ENCODE measurements around the gene MYRFL. TPM values are rescaled to one million over a fixed set of nuclear protein-coding genes. Genes with fewer than 3 reads are reported as not detected.

MYRFL gene
- total and polyA plus RNA-seq, 5 donors from 2014 or later: not detected

DNA sequence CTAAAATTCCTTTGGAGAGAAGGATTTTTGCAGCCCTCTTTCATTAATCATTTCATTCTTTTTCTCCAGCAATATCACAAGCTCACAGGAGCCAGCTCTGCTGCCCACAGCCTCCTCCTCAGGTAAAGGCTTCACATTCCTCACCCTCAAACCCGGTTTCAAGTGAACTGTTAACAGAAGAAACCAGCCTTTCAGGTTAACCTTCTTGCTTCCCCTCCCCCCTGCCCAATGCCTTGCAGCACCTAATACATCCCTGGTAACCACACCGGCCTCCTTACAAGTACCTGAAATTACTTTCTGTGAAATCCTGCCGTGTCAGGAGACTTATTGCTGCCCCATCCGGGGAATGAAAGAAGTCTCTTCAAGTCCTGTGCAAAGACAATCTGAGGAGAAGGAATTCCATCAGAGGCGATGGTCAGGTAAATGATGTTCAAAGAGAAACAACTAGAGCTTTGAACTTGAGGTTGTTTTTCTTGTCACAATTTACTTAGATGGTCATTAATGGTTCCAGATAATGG is 111.2 kb downstream of the MYRFL start:
- H3K4me3 Mint-ChIP-seq: no peak overlapping the region
- H3K9me3 Mint-ChIP-seq: peaks cover 0 to 4% (median 0%) of the 10 kb centered on the region in 7 donors
- no peak overlapping the region for H3K4me3 ChIP-seq (ENCODE audit: low read depth, low read length)
- H3K27ac ChIP-seq (ENCODE audit: insufficient read depth, low read length, poor library complexity, severe bottlenecking): no peak overlapping the region
- no peaks in the 10 kb centered on the region for H3K36me3 ChIP-seq (ENCODE audit: control insufficient read depth, insufficient read depth, low read length)
- ATAC-seq (ENCODE audit: low read depth in 2 of 2) (no peak), DNase-seq (no peak)
- no peaks in the 10 kb centered on the region for H3K9me3 ChIP-seq (ENCODE audit: control insufficient read depth in 2 of 2, low read length in 2 of 2)
- peaks cover 4% of the 10 kb centered on the region for H3K27me3 Mint-ChIP-seq
- no peaks in the 10 kb centered on the region for H3K4me1 Mint-ChIP-seq
- no peaks in the 10 kb centered on the region for H3K4me1 ChIP-seq (ENCODE audit: control insufficient read depth, insufficient read depth, low read length, poor library complexity, severe bottlenecking)
- no peaks in the 10 kb centered on the region for H3K27me3 ChIP-seq (ENCODE audit: control insufficient read depth, insufficient read depth, low read length)
- no peak overlapping the region for H3K27ac Mint-ChIP-seq
- no peaks in the 10 kb centered on the region for H3K36me3 Mint-ChIP-seq

DNA sequence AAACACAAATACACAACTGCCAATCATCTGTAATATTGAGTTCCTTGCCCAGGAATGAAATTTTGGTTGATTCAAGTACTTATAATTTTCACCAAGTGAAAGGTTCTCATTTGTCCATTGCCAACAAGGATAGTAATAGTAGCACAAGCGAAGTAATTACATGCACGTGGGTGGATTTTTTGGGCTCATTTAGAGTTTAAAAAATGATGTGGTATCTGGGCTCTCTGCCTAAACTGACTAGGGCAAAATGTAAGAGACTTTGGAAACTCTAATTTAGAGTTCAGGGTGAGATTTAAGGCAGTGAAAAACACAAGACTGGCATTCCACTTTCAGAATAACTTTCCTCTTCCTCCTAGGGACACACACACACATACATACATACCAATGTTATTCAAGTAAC is 111.7 kb downstream of the MYRFL start:
- DNase-seq (no peak), ATAC-seq (ENCODE audit: low read depth in 2 of 2) (no peak)
- no peaks in the 10 kb centered on the region for H3K4me1 Mint-ChIP-seq
- H3K36me3 ChIP-seq (ENCODE audit: control insufficient read depth, insufficient read depth, low read length): no peaks in the 10 kb centered on the region
- no peak overlapping the region for H3K27ac ChIP-seq (ENCODE audit: insufficient read depth, low read length, poor library complexity, severe bottlenecking)
- H3K4me3 ChIP-seq (ENCODE audit: low read depth, low read length): no peak overlapping the region
- no peaks in the 10 kb centered on the region for H3K36me3 Mint-ChIP-seq
- no peaks in the 10 kb centered on the region for H3K27me3 ChIP-seq (ENCODE audit: control insufficient read depth, insufficient read depth, low read length)
- no peaks in the 10 kb centered on the region for H3K4me1 ChIP-seq (ENCODE audit: control insufficient read depth, insufficient read depth, low read length, poor library complexity, severe bottlenecking)
- no peak overlapping the region for H3K27ac Mint-ChIP-seq
- H3K9me3 Mint-ChIP-seq: peaks cover 0 to 4% (median 0%) of the 10 kb centered on the region in 7 donors
- H3K4me3 Mint-ChIP-seq: no peak overlapping the region
- peaks cover under 1% of the 10 kb centered on the region for H3K27me3 Mint-ChIP-seq
- H3K9me3 ChIP-seq (ENCODE audit: control insufficient read depth in 2 of 2, low read length in 2 of 2): no peaks in the 10 kb centered on the region

- no peaks in the 10 kb centered on the region for H3K4me1 ChIP-seq (ENCODE audit: control insufficient read depth, insufficient read depth, low read length, poor library complexity, severe bottlenecking)
- Mint-ChIP-seq H3K27ac (no peak overlapping the region), H3K4me3 (no peak overlapping the region), H3K27me3 (peaks cover 4% of the 10 kb centered on the region), H3K9me3 (peaks cover 0 to 3% (median 0%) of the 10 kb centered on the region in 7 donors), H3K36me3 (no peaks in the 10 kb centered on the region), H3K4me1 (no peaks in the 10 kb centered on the region)
- H3K27ac ChIP-seq (ENCODE audit: insufficient read depth, low read length, poor library complexity, severe bottlenecking): no peak overlapping the region
- no peaks in the 10 kb centered on the region for H3K27me3 ChIP-seq (ENCODE audit: control insufficient read depth, insufficient read depth, low read length)
- no peaks in the 10 kb centered on the region for H3K36me3 ChIP-seq (ENCODE audit: control insufficient read depth, insufficient read depth, low read length)
- no peak overlapping the region for H3K4me3 ChIP-seq (ENCODE audit: low read depth, low read length)
- no peak for DNase-seq
- ATAC-seq (ENCODE audit: low read depth in 2 of 2): no peak
- H3K9me3 ChIP-seq (ENCODE audit: control insufficient read depth in 2 of 2, low read length in 2 of 2): no peaks in the 10 kb centered on the region
Measured at GRCh38 chr12:69947123-69947522, 122.1 kb downstream of the MYRFL start.

- Mint-ChIP-seq H3K27ac (no peak overlapping the region), H3K27me3 (peaks cover 4% of the 10 kb centered on the region), H3K4me3 (no peak overlapping the region), H3K9me3 (peaks cover 0 to 3% (median 0%) of the 10 kb centered on the region in 7 donors), H3K4me1 (no peaks in the 10 kb centered on the region), H3K36me3 (no peaks in the 10 kb centered on the region)
- DNase-seq (no peak), ATAC-seq (ENCODE audit: low read depth in 2 of 2) (no peak)
- no peaks in the 10 kb centered on the region for H3K4me1 ChIP-seq (ENCODE audit: control insufficient read depth, insufficient read depth, low read length, poor library complexity, severe bottlenecking)
- no peaks in the 10 kb centered on the region for H3K36me3 ChIP-seq (ENCODE audit: control insufficient read depth, insufficient read depth, low read length)
- no peaks in the 10 kb centered on the region for H3K9me3 ChIP-seq (ENCODE audit: control insufficient read depth in 2 of 2, low read length in 2 of 2)
- no peak overlapping the region for H3K4me3 ChIP-seq (ENCODE audit: low read depth, low read length)
- H3K27me3 ChIP-seq (ENCODE audit: control insufficient read depth, insufficient read depth, low read length): no peaks in the 10 kb centered on the region
- H3K27ac ChIP-seq (ENCODE audit: insufficient read depth, low read length, poor library complexity, severe bottlenecking): no peak overlapping the region
Measured at GRCh38 chr12:69947897-69948296, 122.9 kb downstream of the MYRFL start.

DNA sequence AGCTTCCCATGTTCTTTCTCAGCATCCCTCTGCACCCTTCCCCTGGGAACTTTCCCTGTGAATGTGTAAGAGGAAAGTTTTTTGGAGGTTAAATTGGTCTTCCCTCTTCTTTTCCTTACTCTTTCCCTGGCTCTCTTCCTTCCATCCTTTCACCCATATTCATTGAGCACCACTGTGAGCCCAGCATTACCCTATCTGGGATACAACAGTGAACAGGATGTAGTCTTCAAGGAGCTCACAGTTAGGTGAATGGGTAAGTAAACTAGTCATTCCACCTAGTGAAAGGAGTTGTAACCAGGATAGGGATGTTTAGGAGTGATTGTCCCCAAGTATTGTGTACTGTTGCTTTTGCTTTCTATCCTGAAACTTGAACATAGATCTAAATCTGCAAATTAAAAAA is 123.8 kb downstream of the MYRFL start:
- H3K36me3 Mint-ChIP-seq: no peaks in the 10 kb centered on the region
- ATAC-seq (ENCODE audit: low read depth in 2 of 2): no peak
- H3K27ac Mint-ChIP-seq: no peak overlapping the region
- no peak overlapping the region for H3K4me3 Mint-ChIP-seq
- H3K9me3 ChIP-seq (ENCODE audit: control insufficient read depth in 2 of 2, low read length in 2 of 2): no peaks in the 10 kb centered on the region
- no peaks in the 10 kb centered on the region for H3K27me3 ChIP-seq (ENCODE audit: control insufficient read depth, insufficient read depth, low read length)
- H3K27me3 Mint-ChIP-seq: peaks cover 4% of the 10 kb centered on the region
- no peak for DNase-seq
- H3K4me1 Mint-ChIP-seq: no peaks in the 10 kb centered on the region
- no peaks in the 10 kb centered on the region for H3K4me1 ChIP-seq (ENCODE audit: control insufficient read depth, insufficient read depth, low read length, poor library complexity, severe bottlenecking)
- H3K27ac ChIP-seq (ENCODE audit: insufficient read depth, low read length, poor library complexity, severe bottlenecking): no peak overlapping the region
- H3K9me3 Mint-ChIP-seq: peaks cover 0 to 3% (median 0%) of the 10 kb centered on the region in 7 donors
- H3K4me3 ChIP-seq (ENCODE audit: low read depth, low read length): no peak overlapping the region
- no peaks in the 10 kb centered on the region for H3K36me3 ChIP-seq (ENCODE audit: control insufficient read depth, insufficient read depth, low read length)

DNA sequence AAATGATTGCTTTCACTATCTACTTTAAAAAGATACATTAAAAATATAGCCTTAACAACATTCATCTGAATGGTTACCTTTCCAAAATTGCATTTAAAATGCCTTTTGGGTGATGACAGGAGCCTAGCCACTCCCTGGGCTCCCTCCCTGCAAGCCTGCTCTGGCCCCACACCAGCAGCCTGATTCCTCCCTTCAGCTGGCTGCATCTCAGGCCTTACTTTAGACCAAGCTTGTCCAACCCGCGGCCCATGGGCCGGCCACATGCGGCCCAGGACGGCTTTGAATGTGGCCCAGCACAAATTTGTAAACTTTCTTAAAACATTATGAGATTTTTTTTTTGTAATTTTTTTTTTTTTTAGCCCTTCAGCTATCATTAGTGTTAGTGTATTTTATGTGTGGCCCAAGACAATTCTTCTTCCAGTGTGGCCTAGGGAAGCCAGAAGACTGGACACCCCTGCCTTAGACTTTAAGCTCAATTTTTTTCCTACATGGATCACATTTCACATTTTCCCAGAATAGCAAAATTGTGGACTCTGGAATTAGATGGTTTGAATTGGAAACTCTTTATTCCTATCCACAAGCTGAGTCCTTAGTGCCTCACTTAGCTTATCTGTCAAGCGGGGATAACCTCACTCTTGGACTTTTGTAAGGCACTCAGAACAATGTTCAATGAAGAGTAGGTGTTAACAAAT is 124.4 kb downstream of the MYRFL start:
- no peak for ATAC-seq (ENCODE audit: low read depth in 2 of 2)
- H3K9me3 Mint-ChIP-seq: peaks cover 0 to 3% (median 0%) of the 10 kb centered on the region in 7 donors
- H3K27me3 ChIP-seq (ENCODE audit: control insufficient read depth, insufficient read depth, low read length): no peaks in the 10 kb centered on the region

DNA sequence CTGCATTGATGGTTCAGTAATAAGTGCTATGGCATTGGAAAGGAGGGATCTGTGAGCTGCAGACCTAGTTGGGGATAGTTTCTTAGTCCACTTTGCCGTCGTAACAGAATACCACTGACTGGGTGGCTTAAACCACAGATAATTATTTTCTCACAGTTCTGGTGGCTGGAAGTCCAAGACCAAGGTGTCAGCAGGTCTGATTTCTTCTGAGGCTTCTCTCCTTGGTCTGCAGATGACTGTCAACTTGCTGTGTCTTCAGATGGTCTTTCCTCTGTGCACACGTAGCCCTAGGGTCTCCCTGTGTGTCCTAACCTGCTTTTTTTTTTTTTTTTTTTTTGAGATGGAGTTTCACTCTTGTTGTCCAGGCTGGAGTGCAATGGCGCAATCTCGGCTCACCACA is 126.1 kb downstream of the MYRFL start:
- no peaks in the 10 kb centered on the region for H3K9me3 ChIP-seq (ENCODE audit: control insufficient read depth in 2 of 2, low read length in 2 of 2)
- Mint-ChIP-seq H3K9me3 (peaks cover 0 to 3% (median 0%) of the 10 kb centered on the region in 7 donors), H3K27me3 (peaks cover 4% of the 10 kb centered on the region), H3K4me3 (no peak overlapping the region), H3K4me1 (no peaks in the 10 kb centered on the region), H3K36me3 (no peaks in the 10 kb centered on the region), H3K27ac (no peak overlapping the region)
- H3K27ac ChIP-seq (ENCODE audit: insufficient read depth, low read length, poor library complexity, severe bottlenecking): no peak overlapping the region
- H3K4me1 ChIP-seq (ENCODE audit: control insufficient read depth, insufficient read depth, low read length, poor library complexity, severe bottlenecking): no peaks in the 10 kb centered on the region
- no peak for DNase-seq
- no peaks in the 10 kb centered on the region for H3K27me3 ChIP-seq (ENCODE audit: control insufficient read depth, insufficient read depth, low read length)
- H3K36me3 ChIP-seq (ENCODE audit: control insufficient read depth, insufficient read depth, low read length): no peaks in the 10 kb centered on the region
- no peak overlapping the region for H3K4me3 ChIP-seq (ENCODE audit: low read depth, low read length)
- ATAC-seq (ENCODE audit: low read depth in 2 of 2): no peak

More for the DNA sequence above, 124.4 kb downstream of the MYRFL start:
- no peak for DNase-seq
- Mint-ChIP-seq H3K27ac (no peak overlapping the region), H3K27me3 (peaks cover 4% of the 10 kb centered on the region), H3K36me3 (no peaks in the 10 kb centered on the region), H3K4me1 (no peaks in the 10 kb centered on the region), H3K4me3 (no peak overlapping the region)
- no peak overlapping the region for H3K27ac ChIP-seq (ENCODE audit: insufficient read depth, low read length, poor library complexity, severe bottlenecking)
- H3K9me3 ChIP-seq (ENCODE audit: control insufficient read depth in 2 of 2, low read length in 2 of 2): no peaks in the 10 kb centered on the region
- H3K4me3 ChIP-seq (ENCODE audit: low read depth, low read length): no peak overlapping the region
- H3K36me3 ChIP-seq (ENCODE audit: control insufficient read depth, insufficient read depth, low read length): no peaks in the 10 kb centered on the region
- no peaks in the 10 kb centered on the region for H3K4me1 ChIP-seq (ENCODE audit: control insufficient read depth, insufficient read depth, low read length, poor library complexity, severe bottlenecking)

DNA sequence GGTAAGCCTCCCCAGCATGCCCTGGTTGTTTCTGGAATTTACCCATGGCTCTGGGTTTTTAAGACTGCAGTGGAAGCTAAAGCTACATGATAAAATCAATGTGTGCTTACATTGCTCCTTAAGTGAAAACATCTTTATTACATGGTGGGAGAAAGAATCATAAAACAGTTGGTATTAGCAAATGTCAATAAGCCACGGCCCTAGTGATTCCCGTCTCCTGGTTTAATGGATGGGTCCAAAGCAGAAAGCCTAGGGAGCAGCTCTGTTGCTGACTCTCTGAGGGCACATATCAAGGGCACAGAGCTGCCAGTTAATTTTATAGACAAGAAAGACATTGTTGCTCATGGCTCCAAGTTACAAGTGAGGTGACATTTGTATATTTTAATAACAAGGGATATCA is 127.9 kb downstream of the MYRFL start:
- Histone ChIP-seq H3K9me3 (ENCODE audit: control insufficient read depth in 2 of 2, low read length in 2 of 2) (no peaks in the 10 kb centered on the region), H3K27ac (ENCODE audit: insufficient read depth, low read length, poor library complexity, severe bottlenecking) (no peak overlapping the region), H3K27me3 (ENCODE audit: control insufficient read depth, insufficient read depth, low read length) (no peaks in the 10 kb centered on the region), H3K36me3 (ENCODE audit: control insufficient read depth, insufficient read depth, low read length) (no peaks in the 10 kb centered on the region), H3K4me1 (ENCODE audit: control insufficient read depth, insufficient read depth, low read length, poor library complexity, severe bottlenecking) (no peaks in the 10 kb centered on the region), H3K4me3 (ENCODE audit: low read depth, low read length) (no peak overlapping the region)
- H3K9me3 Mint-ChIP-seq: peaks cover 0 to 2% (median 0%) of the 10 kb centered on the region in 7 donors
- no peak overlapping the region for H3K4me3 Mint-ChIP-seq
- no peaks in the 10 kb centered on the region for H3K4me1 Mint-ChIP-seq
- H3K27me3 Mint-ChIP-seq: peaks cover 3% of the 10 kb centered on the region
- no peak for ATAC-seq (ENCODE audit: low read depth in 2 of 2)
- DNase-seq: no peak
- H3K36me3 Mint-ChIP-seq: no peaks in the 10 kb centered on the region
- H3K27ac Mint-ChIP-seq: no peak overlapping the region
